GM12873 (cell line): ENCODE measurements around the gene WIPF3.
A peak's percentile ranks its signal among the peaks of the same experiment; 100 is the strongest.

Experiments
- TF ChIP-seq, protein P1 (sequence below): IDR thresholded peaks from 2 replicates; pipeline ENCODE4 v1.5.1; 2012; ENCODE audit warnings: low read depth, mild to moderate bottlenecking, moderate library complexity, low read length, control low read depth; ENCODE audit not compliant: insufficient read depth; ENCODE audit errors: missing control alignments

Gene WIPF3

DNA sequence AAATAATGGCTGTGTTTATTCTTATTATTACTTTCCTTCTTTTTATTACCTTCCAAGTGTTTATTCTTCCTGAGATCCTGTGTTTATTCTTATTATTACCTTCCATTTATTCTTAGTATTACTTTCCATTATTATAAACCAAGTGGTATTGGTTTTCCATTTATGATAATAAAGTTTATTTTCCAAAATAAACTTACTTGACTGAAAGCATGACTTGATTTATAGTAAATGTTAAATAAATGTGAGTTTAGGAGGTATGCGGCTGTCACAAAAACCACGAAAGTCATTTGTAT lies 20.2 kb downstream of the WIPF3 start:
- TF ChIP-seq, protein P1, sequence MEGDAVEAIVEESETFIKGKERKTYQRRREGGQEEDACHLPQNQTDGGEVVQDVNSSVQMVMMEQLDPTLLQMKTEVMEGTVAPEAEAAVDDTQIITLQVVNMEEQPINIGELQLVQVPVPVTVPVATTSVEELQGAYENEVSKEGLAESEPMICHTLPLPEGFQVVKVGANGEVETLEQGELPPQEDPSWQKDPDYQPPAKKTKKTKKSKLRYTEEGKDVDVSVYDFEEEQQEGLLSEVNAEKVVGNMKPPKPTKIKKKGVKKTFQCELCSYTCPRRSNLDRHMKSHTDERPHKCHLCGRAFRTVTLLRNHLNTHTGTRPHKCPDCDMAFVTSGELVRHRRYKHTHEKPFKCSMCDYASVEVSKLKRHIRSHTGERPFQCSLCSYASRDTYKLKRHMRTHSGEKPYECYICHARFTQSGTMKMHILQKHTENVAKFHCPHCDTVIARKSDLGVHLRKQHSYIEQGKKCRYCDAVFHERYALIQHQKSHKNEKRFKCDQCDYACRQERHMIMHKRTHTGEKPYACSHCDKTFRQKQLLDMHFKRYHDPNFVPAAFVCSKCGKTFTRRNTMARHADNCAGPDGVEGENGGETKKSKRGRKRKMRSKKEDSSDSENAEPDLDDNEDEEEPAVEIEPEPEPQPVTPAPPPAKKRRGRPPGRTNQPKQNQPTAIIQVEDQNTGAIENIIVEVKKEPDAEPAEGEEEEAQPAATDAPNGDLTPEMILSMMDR = no peak

GRCh38 chr7:29826904-29827303 lies 20.6 kb downstream of the WIPF3 start:
- TF ChIP-seq, protein P1 = no peak

- TF ChIP-seq, protein P1 = no peak
These were observed 25.4 kb downstream of the WIPF3 start for GRCh38 chr7:29831705-29832104.

- TF ChIP-seq, protein P1 = no peak
These were observed 27.6 kb downstream of the WIPF3 start for GRCh38 chr7:29833929-29834328.

DNA sequence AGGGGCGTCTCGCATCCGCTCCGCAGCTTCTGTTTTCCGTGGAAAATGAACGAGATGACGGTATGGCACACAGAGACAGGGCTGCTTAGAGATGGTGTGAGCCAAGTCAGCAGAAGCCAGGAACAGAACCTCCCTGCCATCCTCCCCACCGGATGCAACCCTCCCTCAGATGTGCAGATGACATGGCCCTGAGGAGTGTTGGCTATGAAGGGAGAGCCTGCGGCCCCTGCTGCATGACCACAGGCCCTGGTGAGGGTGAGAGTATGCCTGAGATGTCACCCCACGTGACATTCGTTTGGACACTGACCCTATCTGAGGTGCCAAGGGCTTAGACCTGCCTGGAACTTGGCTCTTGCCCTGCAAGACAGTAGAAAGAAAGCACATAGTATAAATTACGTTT lies 29.4 kb downstream of the WIPF3 start:
- TF ChIP-seq, protein P1 = no peak

DNA sequence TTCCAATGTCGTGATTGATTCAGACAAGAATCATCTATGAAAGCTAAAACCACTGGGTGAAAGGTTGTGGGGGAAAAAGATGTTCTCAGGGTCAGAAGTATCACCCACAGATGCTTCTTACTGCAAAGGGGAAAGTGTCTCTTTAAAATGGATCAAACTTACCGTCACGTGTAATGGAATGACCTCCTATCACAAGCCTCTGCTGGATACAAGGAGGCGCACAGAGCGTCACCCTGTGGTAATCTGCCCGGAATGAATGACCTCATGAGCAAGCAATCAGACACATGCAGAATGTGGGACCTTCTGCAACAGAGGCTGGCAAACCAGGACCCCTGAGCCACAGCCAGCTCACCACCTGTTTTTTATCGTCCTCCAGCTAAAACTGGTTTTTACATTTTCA lies 33.0 kb downstream of the WIPF3 start:
- TF ChIP-seq, protein P1 = no peak

- TF ChIP-seq, protein P1 = no peak
These were observed 33.6 kb downstream of the WIPF3 start for GRCh38 chr7:29839921-29840320.

- TF ChIP-seq, protein P1 = peak; percentile 11
These were observed 34.4 kb downstream of the WIPF3 start for GRCh38 chr7:29840701-29841100.
